AG08395 (cell line): ENCODE measurements around the gene GJA3.

Source experiments
- DNase-seq: peaks from one replicate; pipeline ENCODE4 v3.0.0; 2012; ENCODE audit warnings: mixed read lengths, low spot score

Gene GJA3

DNA sequence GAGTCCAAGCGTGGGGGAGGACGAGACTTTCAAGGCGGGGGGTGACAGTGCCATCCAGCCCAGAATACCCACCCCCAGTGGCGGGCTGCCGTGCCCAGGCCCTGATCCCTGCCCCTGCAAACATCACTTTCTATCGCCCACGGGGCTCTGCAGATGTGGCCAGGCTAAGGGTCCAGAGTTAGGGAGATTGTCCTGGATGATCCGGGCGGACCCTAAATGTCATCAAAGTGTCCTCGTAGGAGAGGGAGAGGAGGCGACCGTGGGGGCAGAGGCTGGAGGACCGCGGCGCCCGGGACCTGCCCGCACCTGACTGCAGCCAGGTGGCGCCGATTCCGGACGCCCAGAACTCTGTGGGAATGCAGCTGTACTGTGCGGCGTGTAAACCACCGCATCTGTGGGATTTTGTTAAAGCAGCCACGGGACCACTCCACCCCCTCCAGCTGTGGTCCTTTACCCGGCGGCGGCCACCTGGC lies 32.4 kb downstream of the GJA3 start:
- no peak for DNase-seq

DNA sequence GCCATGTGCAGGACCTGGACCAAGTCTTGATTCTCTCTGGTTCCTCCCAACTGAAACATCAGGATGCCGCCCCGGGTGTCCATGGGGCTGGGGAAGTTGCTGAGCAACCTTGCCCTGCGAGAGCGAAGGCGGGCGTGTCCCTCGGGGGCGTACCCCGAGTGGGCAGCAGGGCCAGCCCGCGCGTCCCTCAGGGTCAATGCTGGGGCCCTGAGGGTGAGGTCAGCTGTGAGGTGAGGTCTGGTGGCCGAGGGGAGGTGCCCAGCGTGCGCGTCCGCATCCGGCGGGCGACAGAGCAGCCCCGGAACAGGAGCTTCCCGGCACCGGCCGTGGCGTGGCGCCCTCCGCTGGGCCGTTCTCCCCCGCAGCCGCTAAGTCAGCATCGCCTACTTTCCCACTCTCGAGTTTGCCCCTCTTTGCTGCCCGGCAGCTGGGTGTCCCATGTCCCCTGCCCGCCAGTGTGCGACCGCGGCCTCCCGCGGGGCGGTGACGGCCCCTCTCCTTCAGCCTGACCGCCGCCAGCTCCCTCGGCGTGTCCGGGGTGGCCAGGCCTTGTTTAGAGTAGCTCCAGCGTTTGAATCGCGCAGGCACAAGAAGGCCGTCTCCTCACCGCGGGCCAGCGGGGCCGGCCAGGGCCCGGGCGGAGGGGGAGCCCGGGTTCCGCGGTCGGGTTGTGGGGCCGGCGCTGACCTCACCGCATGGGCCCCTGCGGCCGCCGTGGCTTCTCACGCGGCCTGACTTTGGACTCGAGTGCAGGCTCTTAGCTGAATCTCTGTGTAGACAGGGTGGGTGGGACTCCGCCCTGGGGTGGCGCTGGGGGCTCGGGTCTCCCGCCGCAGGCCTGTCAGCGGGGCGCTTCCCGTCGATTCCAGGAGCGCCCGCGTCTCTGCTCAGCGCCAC lies 33.0 kb downstream of the GJA3 start:
- peak; percentile 61 for DNase-seq

DNA sequence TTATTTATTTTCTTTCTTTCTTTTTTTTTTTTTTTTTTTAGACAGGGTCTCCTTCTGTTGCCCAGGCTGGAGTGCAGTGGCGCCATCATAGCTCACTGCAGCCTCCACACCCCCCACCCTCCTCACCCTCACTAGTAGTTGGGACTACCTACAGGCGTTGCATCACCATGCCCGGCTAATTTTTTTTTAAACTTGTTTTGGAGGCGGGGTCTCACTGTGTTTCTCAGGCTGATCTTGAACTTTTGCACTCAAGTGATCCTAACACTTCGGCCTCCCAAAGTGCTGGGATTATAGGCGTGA lies 33.6 kb downstream of the GJA3 start:
- no peak for DNase-seq

DNA sequence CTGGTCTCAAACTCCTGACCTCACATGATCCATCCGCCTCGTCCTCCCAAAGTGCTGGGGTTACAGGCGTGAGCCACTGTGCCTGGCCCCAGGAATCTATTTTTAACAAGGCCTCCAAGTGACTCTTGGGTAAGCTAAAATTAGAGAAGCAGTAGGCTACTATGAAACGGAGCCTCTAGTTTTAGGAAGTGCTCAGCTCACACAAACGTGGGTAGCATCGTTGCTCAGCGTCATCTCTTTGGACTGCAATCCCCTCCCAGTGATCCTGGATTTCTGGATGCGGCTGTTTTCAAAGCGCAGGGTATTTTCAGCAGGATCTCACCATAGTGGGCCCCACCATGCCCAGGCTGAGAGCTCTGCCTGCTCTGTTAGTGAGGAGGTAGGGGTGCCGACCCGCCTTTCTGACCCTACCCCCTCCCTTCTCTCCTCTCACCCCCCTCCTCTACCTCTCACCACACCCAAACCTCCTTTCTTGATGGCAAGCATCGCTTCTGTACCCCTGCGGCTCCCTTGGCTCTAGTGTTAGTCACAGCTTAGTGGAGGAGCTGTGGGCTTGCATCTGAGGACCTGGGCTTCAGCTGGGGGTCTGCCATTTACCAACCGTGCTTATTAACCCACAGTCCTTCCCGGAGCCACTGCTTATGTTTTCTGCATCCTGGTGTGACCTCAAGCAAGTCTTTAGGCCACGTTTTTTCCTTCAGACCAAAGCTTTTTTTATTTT lies 34.2 kb downstream of the GJA3 start:
- no peak for DNase-seq

DNA sequence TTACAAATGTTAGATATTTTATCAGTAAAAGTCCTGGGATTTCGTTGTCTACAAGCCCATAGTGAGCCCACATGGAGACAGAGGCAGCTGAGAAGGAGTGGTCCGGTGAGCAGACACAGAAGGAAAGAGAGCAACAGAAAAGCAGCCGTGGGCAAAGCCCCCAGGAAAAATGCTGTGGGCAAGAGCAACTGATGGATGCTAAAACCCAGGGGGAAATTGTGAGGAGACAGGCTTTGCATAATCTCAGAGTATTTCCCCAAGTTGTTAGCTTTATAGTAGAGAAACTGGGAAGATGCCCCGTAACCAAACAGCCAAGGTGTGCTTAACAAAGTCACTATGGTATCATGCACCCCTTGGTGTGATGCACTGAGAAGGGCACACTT lies 35.1 kb downstream of the GJA3 start:
- DNase-seq: no peak

DNA sequence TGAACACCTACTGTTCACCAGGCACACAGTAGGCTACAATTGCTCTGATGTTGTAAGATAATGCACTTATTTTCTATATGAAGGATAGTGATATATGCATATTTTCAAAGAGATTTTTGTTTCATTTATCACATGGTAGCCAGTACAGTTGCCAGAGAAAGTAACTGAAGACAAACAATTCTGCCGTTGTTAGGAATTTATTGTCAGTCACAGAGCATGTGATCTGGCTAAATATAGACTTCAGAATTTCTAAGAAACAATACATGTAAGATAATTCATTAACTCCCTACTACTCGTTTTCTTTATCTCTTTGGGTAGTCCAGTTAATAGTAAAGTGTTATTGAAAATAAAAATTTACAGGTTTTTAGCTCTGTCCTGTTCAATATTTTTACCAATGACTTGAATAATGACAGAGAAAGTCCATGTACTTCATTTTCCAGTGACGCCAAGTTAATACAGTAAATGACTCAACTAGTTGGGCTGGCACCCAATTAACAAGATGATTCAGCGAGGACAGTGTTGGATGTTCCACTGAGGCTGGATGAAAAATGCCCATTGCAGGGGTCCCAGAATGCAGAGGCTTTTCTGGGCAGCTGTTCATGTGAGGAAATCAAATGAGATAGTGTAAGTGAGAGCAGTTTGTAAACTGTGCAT lies 35.6 kb downstream of the GJA3 start:
- peak; percentile 56 for DNase-seq

DNA sequence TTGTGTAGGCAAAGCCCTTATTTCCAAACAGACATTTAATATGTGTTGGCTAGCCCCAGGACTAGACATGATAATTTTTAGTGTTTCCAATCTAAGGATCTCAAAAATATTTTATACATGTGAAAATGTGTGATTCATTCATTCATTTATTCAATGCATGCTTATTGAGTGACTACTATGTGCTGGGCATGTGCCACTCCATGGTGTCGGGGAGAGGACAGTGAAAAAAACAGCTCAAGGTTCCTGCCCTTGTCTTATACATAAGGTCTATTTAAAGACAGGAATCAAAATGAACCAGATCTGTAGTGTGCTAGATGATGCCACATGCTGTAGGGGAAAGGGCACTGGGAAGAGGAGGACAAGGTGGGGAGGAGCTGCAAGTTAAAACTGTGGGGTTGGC lies 36.5 kb downstream of the GJA3 start:
- DNase-seq: no peak

DNA sequence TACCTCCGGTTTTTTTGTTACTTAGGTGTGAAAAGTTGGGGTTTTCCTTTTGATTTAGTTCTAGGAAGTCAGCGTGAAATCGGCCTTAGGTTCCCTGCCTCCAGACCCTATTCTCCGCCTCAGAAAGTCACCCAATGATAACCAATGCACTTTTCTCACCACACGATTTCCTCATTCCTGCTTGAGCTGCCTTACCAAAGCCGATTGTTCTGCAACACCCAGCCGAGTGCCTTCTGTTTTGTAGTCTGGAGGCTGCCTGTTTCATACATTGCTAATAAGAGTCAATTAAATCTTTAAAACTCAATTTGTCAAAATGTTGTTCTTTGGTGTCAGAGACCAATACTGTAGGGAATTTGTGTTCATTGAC lies 39.7 kb downstream of the GJA3 start:
- DNase-seq: no peak

- DNase-seq: no peak
Measured at GRCh38 chr13:20119960-20120359, 40.9 kb downstream of the GJA3 start.

DNA sequence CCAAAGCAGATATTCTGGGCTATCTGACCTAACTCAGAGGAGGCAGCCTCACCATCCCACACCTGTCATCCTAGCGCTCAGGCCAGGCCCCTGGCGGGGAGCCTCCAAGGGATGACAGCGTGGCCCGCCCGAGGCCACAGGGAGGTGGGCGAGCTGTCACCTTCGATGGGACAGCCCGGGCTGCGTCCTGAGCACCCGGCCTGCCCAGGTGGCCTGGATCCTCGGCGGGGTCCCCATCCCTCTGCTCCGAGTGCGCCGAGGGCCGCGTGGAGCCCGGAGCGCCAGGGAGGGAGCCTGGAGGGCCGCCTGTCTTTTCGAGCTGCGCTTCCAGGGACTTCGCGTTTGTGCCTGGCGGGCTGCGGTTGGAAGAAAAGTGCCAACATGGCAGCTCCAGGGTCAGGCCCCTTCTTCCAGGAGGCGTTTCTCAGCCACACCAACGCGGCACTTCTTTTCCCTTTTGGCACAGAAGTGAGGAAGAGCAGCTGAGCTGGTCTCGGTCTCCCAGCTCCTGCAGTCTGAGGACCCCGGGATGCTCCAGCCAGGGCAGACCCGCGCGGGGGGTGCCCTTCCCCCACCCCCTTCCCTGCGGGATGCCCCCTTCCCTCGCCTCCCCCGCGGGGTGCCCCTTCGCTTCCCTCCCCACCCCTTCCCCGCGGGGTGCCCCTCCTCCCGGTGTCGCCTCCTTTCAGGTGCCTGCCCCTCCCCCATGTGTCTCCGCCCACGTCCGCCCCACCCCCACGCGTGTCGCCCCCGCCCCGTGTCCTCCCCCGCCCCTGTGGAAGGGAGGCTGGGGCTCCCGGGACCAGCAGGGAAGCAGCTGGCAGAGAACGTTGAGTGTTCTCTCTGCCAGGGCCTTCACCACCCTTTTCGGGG lies 42.3 kb downstream of the GJA3 start:
- peak; percentile 46 for DNase-seq

DNA sequence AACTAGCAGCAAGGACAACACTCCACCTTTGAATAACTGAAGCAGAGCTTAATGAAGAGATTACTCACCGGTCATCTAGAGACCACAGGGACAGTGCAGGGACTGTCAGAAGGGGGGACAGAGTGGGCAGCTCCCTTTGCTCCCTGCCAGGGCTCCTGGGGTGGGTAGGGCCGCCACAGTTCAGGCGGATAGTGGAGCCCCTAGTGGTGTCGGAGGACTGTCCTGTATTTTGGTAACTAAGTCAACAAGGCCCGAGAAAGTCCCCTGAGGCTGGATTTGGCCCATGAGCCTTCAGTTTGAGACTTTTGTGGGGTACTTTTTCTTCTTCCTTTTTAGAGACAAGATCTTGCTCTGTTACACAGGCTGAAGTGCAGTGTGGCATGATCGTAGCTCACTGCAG lies 44.6 kb downstream of the GJA3 start:
- DNase-seq: no peak

- no peak for DNase-seq
Measured at GRCh38 chr13:20114066-20114610, 46.7 kb downstream of the GJA3 start.

DNA sequence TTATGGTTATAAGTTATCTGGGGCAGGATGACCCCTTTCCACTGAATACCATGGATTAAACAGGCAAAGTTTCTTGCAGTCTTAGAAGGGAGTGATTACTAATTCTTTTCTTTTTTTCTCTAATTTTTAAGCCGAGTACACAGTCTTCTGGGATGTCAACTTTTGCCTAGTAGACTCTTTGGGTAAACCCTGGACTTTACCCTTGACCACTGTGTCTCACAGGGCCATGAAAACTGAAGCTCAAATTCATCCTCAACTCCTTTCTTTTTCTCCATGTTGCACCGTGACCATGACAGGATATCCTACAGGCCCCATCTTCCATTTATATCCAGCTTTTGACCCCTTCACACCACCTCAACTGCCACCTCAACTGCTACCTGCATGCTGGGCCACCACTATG lies 51.8 kb downstream of the GJA3 start:
- DNase-seq: no peak

DNA sequence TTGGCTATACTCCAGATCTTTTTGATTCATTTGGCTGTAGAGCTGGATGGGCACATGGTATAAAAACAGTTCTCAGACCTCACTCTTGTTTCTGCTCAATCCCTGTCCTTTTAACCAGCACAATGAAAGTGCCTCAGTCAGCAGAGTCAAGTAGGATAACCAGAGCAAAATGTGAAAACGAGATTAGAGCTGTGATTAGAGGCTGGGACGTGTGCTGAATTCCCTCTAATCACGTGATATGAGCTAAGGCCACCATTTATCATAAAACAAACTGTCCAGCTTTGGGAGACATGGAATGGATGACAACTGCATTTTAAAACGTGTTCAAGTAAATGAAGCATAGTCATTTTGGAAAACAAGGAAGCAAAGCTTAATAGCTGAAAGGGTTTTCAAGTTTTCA lies 54.1 kb downstream of the GJA3 start:
- no peak for DNase-seq

- DNase-seq: no peak
Measured at GRCh38 chr13:20105161-20105689, 55.6 kb downstream of the GJA3 start.

GRCh38 chr13:20102525-20103180 lies 58.2 kb downstream of the GJA3 start:
- DNase-seq: no peak

DNA sequence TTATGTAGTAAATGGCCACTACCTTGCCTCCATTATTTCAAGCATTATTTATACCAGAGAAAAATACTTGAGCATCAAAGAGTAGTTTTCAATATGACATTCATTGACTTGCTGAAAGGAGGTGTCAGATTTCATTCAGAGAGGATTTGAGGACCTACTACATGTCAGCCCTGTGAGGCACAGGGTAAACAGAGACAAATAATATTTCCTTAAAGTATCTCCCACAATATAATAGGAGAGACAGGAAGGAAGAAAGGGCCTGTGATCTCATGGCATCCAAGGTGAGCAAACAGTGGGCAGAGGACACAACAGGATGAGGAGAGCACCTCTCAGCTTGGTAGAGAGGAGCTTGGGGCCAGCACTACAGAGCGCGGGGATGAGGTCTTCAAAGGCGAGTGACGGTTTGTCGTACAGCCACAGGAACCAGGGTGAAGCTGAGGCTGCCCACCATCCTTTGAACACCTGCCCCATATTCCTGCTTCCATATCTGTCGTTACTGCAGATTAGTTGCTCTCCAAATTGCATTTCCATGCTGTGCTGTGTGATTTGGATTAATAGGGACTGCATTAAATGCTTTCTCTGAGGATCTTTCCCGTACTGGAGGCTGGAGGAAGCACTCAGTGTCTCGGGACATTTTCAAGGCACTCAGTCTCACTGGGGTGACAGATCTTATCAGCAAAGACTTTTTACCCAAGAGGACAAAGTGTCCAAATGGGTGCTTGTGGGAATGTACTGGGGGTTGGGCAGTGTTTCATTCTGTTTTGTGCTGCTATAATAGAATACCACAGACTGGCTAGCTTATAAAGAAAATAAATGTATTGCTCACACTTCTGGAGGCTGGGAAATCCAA lies 59.2 kb downstream of the GJA3 start:
- DNase-seq: no peak

DNA sequence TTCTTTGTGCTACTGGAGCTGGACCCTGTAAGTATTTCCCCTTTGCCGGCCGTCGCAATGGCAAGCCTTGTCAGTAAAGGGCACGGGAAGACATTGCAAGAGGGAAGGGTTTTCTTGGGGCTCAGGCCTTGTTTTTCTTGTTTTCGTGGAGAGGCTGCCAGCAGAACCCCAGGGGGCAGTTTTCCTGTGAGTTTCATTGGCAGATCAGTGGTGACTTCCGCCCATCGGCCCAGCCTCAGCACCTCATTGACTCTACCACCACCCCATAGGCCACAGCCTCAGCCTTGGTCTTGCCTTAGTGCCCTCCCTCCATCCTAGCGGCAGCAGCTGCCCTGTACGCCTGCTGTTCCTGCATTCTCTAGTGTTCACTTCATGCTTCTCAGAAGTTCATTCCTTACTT lies 61.5 kb downstream of the GJA3 start:
- DNase-seq: no peak

- no peak for DNase-seq
Measured at GRCh38 chr13:20093951-20094350, 66.9 kb downstream of the GJA3 start.

- DNase-seq: peak; percentile 18
Measured at GRCh38 chr13:20090349-20090748, 70.5 kb downstream of the GJA3 start.
